Measurements from ENCODE around the gene ARMC7.

Gene ARMC7

GRCh38 chr17:75168998-75169397, 59.2 kb downstream of the ARMC7 start:
- H3K27ac Mint-ChIP-seq, result no peak overlapping the region
- H3K36me3 Mint-ChIP-seq, result peaks cover 21% of the 10 kb centered on the region
- H3K4me1 Mint-ChIP-seq, result peaks cover 10% of the 10 kb centered on the region
- no peaks in the 10 kb centered on the region for H3K9me3 Mint-ChIP-seq
- no peak overlapping the region for H3K4me3 Mint-ChIP-seq
- H3K27me3 Mint-ChIP-seq, result no peaks in the 10 kb centered on the region
- ATAC-seq, result no peak

GRCh38 chr17:75173526-75173925, 63.8 kb downstream of the ARMC7 start:
- Mint-ChIP-seq H3K27ac (no peak overlapping the region), H3K4me3 (no peak overlapping the region), H3K27me3 (no peaks in the 10 kb centered on the region), H3K36me3 (peaks cover 19% of the 10 kb centered on the region), H3K4me1 (peaks cover 15% of the 10 kb centered on the region), H3K9me3 (no peaks in the 10 kb centered on the region)
- ATAC-seq, result no peak

GRCh38 chr17:75174996-75175395, 65.2 kb downstream of the ARMC7 start:
- peaks cover 23% of the 10 kb centered on the region for H3K36me3 Mint-ChIP-seq
- H3K4me1 Mint-ChIP-seq, result peaks cover 17% of the 10 kb centered on the region
- H3K9me3 Mint-ChIP-seq, result no peaks in the 10 kb centered on the region
- H3K4me3 Mint-ChIP-seq, result no peak overlapping the region
- no peak overlapping the region for H3K27ac Mint-ChIP-seq
- ATAC-seq, result no peak
- no peaks in the 10 kb centered on the region for H3K27me3 Mint-ChIP-seq

GRCh38 chr17:75176625-75177024, 66.9 kb downstream of the ARMC7 start:
- ATAC-seq, result no peak
- Mint-ChIP-seq H3K36me3 (peaks cover 29% of the 10 kb centered on the region), H3K4me3 (no peak overlapping the region), H3K27me3 (no peaks in the 10 kb centered on the region), H3K4me1 (peaks cover 30% of the 10 kb centered on the region), H3K9me3 (no peaks in the 10 kb centered on the region), H3K27ac (no peak overlapping the region)

GRCh38 chr17:75178453-75178852, 68.7 kb downstream of the ARMC7 start:
- H3K27me3 Mint-ChIP-seq, result no peaks in the 10 kb centered on the region
- H3K36me3 Mint-ChIP-seq, result peaks cover 22% of the 10 kb centered on the region
- no peak for ATAC-seq
- H3K4me1 Mint-ChIP-seq, result peaks cover 31% of the 10 kb centered on the region
- no peaks in the 10 kb centered on the region for H3K9me3 Mint-ChIP-seq
- no peak overlapping the region for H3K4me3 Mint-ChIP-seq
- no peak overlapping the region for H3K27ac Mint-ChIP-seq

All from stimulated activated memory B cell treated with anti-CD40 and anti-IgM and Interleukin-4, amounts not matched to agents 10 μg/mL and 1 μg/mL and 100 μg/mL, for 72 hours (primary cell).